HG03575 (cell line): ENCODE measurements around the gene UBR3.

Experiments
- ATAC-seq: cut with Tn5 transposase; IDR thresholded peaks from one replicate; pipeline ENCODE4 v1.9.1; 2021; ENCODE audit not compliant: unreplicated experiment, insufficient number of reproducible peaks, low FRiP score; ENCODE audit errors: extremely low read depth

UBR3 gene

DNA sequence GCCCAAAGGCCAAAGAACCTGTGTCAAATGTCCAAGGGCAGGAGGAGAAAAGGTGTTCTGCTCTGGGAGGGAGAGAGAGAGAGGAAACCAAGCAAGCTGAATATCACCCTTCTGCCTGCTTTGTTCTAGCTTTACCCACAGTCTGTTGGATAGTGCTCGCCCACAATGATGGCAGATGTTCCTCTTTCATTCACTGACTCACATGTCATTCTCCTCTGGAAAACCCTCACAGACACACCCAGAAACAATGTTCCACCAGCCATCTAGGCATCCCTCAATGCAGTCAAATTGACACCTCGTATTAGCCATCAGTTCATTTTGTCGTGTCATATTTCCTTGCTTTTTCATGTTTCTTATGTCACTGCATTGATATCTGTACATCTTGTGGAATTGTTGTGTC, 150.3 kb downstream of the UBR3 start:
- ATAC-seq: no peak

DNA sequence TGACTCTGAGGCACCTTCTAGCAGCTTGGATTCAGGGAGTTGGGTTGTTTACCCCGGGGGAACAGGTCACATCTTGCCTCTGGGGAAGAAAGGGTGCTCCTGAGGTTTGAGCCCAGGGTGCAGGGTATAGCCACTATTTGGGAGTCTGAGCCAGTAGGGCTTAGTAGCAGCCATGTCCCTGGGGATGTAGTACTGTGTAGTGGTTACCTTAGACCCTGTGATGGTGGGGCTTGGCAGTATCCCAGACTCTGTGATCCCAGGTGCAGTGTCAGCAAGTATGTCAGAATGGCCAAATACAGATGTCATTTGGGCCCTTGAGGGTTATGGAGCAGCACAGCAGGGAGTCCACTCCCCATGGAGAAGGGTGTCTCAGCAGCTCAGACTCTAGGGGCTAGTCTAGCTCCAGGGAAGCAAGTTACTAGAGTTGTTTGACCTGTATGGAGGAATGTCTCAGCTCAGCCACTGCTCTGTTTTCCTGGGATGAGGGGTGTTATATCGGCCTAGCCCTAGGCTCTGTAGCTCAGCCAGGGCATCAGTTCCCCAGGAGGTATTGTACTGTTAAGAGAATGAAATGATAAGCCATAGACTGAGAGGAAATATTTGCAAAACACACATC, 151.3 kb downstream of the UBR3 start:
- no peak for ATAC-seq

DNA sequence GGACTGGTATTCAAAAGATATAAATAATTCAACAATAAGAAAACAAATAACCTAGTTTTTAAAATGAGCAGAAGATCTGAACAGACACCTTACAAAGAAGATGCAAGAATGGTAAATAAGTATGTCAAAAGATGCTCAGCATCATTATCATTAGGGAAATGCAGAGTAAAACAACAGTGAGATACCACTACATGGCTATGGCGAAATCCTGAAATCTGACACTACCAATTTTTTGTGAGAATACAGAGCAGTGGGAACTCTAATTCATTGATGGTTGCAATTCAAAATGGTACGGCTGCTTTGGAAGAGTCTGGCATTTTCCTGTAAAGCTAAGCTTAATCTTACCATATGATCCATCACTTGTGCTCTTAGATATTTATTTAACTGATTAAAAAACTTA, 151.8 kb downstream of the UBR3 start:
- no peak for ATAC-seq

DNA sequence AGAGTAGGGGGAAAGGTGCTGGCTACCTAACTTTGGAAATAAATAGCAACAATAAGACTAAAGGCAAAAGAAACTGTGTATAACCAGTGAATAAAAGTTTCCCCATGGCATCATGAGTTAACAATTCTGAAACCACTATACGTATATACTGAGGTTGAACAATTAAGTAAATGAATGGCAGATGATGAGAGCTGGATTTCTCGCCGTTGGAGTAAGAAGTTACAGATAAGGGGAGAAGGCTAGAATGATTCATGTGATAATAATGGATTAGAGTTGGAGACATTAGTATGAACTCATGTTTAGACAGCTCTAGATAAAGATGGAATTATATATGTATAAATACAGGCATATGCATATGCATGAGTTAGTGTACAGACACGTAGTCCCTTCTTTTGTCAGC, 152.7 kb downstream of the UBR3 start:
- ATAC-seq: no peak

DNA sequence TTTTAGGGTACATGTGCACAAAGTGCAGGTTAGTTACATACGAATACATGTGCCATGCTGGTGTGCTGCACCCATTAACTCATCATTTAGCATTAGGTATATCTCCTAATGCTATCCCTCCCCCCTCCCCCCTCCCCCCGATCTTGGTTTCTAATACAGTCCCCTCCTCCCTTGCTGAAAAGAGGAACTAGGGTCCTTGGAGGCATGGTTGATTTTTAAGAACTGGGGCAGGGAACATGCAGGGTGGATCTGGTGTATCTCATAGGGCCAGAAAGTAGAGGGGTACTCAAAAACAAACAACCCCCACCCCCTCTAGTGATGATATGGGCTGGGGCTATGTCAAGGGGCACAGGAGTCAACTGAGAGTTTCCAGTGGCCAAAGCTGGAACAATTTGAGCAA, 153.4 kb downstream of the UBR3 start:
- no peak for ATAC-seq

DNA sequence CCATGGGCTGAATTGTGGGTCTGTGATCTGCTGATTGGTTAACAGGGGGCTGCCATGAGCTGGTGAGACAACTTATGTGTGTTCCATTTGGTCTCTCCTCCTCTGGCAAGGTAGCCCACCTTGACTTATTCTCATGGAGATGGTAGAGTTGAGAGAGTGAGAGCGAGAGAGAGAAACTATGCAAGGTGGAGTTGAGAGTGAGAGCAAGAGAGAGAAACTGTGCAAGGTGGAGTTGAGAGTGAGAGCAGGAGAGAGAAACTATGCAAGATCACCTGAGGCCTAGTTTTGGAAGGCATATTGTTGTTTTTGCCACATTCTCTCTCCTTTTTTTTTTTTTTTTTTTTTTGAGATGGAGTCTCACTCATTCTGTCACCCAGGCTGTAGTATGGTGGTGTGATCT, 155.7 kb downstream of the UBR3 start:
- ATAC-seq: no peak

DNA sequence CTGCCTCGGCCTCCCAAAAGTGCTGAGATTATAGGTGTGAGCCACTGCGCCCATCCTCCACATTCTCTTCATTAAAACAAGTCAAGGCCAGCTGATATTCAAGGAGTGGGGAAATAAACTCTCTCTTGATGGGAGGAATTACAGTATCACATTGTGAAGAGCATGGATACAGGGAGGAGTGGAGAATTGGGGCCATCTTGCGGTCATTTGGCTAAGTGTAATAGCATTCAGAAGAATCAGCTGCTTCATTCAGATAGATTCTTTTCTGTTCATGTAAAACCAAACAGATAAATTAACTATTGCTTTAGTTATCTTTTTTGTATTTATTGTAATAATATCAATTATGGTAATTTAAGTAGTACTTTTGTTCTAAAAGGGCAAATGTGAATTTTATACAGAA, 156.3 kb downstream of the UBR3 start:
- ATAC-seq: no peak

DNA sequence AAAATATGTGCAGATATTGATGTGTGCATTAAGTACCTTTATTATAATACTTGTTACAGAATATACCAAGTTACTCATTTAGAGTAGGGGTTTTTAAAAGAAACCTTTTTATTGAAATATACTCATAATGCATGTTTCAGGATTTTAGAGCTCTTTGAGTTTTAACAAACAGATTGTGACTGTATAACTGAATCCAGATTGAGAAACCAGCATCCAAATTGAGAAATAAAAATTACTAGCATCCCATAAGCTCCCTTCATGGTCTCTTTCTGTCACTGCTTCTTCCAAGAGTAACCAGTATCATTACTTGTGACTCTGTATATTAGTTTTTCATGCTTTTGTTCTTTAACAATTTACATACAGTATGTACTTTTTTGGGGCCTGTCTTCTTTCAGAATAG, 156.9 kb downstream of the UBR3 start:
- ATAC-seq: no peak

DNA sequence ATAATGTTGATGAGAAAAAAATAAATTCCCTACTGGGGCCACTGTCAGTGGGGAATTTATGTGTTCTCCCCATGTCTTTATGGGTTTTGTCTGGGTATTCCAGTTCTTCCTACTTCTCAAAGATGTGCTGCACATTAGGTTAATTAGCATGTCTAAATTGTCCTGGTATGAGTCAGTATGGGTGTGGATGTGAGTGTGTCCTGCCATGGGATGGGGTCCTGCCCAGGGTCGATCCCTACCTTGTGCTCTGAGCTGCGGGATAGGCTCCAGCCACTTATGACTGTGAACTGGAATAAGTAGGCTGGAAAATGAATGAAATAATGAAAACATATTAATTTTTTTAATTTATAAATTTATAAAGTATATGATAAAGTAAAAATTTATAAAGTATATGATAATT, 167.5 kb downstream of the UBR3 start:
- ATAC-seq: no peak

DNA sequence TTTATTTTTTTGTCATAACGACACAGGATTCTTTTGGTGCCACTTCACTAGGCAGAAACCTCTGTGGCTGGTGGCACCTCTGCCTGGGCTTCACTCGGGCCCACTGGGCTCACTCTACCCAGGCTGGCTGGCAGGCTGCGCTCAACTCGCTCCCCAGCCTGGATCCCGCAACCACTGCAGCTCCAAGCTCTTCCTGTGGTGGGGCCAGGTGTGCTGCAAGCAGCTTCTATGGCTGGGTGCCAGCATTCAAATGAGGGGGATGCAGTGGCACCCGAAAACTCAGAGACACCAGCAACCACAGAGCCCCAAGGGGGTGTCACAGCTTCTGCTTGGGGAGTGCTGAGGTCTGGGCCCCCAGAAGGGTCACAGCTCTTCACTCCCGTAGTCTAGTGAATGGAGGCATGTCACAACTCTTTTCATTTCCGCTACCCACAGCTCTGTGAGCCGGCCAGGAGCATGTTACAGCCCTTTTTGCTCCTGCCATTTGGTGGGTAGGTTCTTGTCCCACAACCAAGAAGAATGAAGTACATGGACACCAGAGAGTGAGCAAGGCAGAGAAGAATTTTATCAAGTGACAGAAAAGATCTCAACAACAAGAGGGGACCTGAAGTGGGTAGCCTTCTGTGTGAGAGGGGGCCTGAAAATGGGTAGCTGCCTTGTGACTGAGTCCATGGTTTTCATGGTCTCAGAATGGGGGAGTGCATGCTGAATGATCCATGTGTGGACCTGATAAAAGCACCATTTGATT, 170.1 kb downstream of the UBR3 start:
- no peak for ATAC-seq

DNA sequence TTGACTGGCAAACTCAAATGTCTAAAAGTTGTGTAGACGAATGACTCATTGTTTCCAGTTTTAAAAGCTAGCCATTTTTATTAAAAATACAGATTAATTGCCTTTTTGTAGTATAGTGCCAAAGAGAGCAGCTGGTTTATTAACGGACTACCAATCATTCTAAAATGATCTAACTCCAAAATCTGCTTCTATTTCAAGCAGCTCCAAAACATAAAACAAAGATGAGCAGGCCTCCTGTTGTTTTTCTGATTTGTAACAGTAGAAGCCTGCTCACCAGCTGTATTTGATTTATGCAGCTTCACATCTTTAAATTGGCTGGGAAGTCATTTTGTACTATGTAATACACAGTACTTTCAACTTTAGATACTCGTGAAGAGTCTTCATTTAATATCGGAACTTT, 171.8 kb downstream of the UBR3 start:
- no peak for ATAC-seq

DNA sequence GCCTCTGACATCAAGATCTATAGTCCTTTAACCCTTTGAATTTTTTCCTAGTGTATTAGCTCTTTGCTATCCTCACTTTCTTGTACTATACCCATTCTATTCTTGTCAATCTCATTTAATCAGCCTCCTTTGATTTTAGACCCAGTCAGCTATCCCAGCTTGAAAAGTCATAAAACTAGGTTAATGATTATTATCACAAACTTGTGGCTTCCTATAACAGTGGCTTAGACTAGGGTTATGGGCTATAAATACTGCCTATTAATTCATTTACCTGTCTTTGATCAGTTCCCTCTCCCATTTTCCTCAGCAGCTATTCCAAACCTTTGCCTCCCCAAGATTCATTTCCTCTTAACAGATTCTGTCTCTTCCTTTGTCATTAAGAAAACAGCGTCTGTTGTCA, 174.8 kb downstream of the UBR3 start:
- ATAC-seq: no peak

DNA sequence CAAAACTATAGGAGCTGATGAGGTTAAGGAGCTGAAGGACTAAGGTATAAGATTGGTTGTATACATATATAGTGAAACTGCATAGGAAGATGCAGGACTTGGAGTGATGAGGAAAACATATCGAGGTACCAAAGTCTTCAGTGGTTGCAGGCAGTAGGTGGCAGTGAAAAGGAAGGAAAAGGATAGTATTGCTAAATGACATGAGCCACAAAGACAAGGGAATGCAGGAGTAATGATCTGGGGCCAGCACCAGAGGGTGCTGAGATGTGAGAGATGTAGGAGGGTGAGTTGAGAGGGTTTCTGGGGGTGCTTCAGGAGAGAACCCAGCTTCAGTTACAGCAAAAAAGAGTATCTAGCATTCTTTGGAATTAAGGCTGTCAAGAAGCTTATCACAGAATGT, 178.4 kb downstream of the UBR3 start:
- no peak for ATAC-seq

DNA sequence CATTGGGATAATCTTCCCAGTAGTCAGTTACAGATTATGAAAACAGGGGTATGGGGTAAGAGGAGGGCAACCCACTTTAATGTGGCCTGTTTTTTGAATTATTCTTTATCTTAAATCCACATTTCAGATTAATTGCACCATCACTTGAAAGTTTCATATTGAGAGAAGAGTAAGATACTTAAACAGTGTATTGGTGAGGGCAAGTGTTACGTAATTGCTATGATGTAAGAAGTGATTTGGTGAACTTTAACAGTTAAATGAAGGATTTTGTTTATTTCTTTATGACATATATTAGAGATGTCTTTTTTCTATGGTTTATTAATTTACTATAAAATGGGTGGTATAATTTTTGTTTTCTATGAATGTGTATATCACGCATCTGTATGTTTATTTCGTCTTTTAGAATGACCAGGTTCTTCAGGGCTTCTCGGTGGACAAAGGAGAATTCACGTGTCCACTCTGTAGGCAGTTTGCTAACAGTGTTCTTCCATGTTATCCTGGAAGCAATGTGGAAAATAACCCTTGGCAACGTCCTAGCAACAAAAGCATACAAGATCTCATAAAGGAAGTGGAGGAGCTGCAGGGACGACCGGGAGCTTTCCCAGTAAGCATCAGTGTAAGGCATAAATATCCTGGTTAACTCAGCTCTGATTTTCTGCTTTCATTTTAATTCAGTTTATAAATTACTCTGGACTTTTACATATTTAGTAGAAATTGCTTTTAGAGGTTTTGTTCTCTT, 179.5 kb downstream of the UBR3 start:
- ATAC-seq: no peak

DNA sequence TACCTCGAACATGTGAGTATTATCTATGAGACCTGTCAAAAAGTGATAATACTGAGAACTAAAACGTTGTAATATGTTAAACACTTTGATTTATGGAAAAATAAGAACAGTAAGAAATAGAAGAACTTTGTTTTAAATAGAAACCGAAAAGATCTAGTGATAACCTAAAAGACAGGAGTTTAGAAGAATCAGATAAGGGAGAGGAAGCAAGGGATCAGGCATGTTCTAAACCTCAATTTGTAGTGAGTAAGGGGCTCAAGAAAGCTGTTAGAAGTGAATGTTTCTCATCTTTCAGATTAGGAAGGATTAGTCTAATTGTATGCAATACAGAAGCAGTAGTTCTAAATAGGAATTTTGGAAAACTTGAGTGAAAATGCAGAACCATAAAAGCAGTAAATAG, 182.0 kb downstream of the UBR3 start:
- no peak for ATAC-seq

DNA sequence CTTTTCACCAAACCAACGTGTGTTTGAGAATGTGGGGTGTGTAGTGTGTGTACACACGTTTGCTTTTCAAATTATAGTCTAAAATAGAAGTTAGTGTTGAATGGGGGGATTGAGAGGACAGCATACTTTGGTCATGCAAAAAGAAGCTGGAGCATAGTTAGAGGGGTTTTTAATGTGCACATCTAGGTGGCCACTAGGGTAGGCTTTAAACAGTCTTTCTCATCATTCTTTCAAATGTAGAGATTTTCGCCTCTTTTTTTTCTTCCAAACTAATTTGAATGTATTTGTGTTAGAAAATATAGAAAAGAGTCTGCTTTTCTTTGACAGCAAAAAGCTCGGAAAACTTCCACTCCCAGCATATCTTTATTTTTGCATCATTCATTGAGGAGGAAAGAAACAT, 185.5 kb downstream of the UBR3 start:
- no peak for ATAC-seq

DNA sequence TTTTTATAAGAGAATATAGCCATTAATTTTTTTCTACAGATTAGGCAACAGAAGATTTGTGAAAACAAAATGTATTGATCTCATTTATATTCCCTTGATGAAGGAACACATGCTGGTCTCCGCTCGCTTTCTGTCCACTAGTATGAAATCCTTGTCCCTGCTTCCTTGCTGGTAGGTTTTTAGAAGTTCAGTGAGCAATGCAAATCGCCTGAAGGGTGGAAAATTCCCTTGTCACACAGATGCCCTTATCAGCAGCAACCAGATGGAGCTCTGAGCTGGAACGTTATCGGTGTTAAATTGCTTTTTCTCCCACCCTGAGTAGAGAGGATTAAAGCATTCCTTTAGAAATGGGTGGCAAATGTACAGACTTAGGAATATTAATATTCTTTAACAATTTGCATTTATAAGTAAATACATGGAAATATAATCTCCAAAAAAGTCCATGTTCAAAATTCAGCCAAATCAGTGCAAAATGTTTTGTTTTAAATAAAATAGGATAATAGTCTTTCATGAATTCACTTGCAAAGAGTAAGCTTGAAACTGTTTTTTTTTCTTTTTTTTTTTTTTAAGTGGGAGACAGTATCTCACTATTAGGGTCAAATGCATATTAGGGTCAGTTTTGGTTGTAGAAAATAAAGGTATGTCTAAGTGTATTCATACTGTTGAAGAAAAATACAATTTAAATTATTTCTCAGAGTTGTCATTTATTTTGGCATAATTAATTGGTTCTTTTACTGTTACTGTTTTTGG, 186.7 kb downstream of the UBR3 start:
- ATAC-seq: no peak

DNA sequence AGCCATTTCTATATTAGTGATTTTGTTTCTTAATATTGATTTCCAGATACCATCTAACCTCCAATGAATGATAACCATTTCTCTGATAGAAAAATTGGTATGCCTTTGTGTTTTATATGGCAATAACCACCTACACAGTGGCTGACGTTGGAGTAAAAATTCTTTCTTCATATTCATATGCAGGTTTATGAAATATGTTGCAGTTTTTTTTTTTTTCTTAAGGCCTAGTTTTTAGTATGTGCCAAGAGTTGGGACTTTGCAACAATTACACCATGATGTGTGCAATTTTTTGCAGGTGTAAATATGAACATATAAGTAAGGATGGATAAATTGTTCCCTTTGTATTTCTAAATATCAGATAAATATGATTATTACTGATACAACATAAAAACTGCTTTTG, 187.5 kb downstream of the UBR3 start:
- ATAC-seq: no peak

DNA sequence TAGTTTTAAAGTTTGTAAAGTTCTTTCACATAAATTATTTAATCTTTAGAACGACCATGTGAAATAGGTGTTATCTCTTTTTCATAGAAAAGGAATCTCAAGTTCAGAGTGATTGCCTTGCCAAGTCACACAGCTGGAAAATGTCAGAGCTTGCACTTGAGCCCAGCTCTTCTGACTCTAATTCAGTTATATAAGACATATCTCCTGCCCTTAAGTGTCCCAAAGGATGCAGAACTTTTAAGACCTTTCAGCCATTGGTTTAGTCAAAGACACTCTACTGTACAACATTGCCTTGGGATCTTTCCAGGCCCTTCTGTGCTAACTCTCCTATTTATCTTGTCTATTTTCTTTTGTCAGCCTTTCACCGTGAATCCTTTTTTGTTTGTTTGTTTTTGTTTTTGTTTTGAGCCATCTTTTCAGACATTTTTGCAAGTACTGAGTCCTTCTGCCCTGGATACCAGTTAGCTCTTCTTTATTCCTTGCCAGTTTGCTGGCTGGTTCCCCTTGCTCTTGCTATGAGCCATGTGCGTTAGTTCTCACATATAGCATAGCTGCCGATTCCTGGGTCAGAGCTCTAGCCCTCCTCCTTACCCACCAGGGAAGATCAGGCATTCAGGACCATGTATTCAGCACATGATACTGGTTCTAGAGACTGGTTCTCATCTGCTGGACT, 190.7 kb downstream of the UBR3 start:
- ATAC-seq: no peak
